VCaP (cell line): ENCODE measurements around the gene AKIRIN2.

Experiments used
- H3K27ac ChIP-seq: fragments of 450-650 bp; 2 replicates; pipeline ENCODE4 v1.5.1; 2017
- CTCF ChIP-seq: fragments of 450-650 bp; conservative IDR thresholded peaks from 2 replicates; pipeline ENCODE4 v1.5.1; 2017; ENCODE audit warnings: mild to moderate bottlenecking, moderate library complexity

The AKIRIN2 gene

GRCh38 chr6:87674290-87674689, 27.7 kb downstream of the AKIRIN2 start:
- H3K27ac ChIP-seq = no peak overlapping the region
- no peak for TF ChIP-seq CTCF

GRCh38 chr6:87673237-87673636, 28.8 kb downstream of the AKIRIN2 start:
- TF ChIP-seq CTCF = no peak

GRCh38 chr6:87672641-87673040, 29.4 kb downstream of the AKIRIN2 start:
- H3K27ac ChIP-seq = no peak overlapping the region
- no peak for TF ChIP-seq CTCF

More at GRCh38 chr6:87673237-87673636, 28.8 kb downstream of the AKIRIN2 start:
- no peak overlapping the region for H3K27ac ChIP-seq

GRCh38 chr6:87671555-87672029, 30.4 kb downstream of the AKIRIN2 start:
- TF ChIP-seq CTCF = no peak
- no peak overlapping the region for H3K27ac ChIP-seq

- no peak overlapping the region for H3K27ac ChIP-seq
- TF ChIP-seq CTCF = no peak
These were observed 31.3 kb downstream of the AKIRIN2 start for GRCh38 chr6:87670707-87671106.

GRCh38 chr6:87669051-87669450, 33.0 kb downstream of the AKIRIN2 start:
- H3K27ac ChIP-seq = peak overlapping the region; percentile 23; the same call in 1 of the 2 replicates
- TF ChIP-seq CTCF = no peak

GRCh38 chr6:87668013-87668412, 34.0 kb downstream of the AKIRIN2 start:
- no peak for TF ChIP-seq CTCF
- H3K27ac ChIP-seq = no peak overlapping the region
